Astrocyte (in vitro differentiated cells and primary cell): ENCODE measurements around the gene YPEL1. TPM values are rescaled to one million over a fixed set of nuclear protein-coding genes. Genes with fewer than 3 reads are reported as not detected.

Experiments
- DNase-seq: peaks from one replicate; pipeline ENCODE4 v3.0.0-alpha.2; 2010; ENCODE audit warnings: low read depth
- FAIRE-seq: peaks from 2 replicates; lab custom pipeline; 2011; peaks lifted over from hg19 to GRCh38; lab: Jason Lieb, UNC
- H2AFZ ChIP-seq: 2 replicates; pipeline ENCODE4 v1.6.0; 2012; ENCODE audit warnings: low read depth, low read length, inconsistent platforms
- H3K27ac ChIP-seq: 2 replicates; pipeline ENCODE4 v1.5.1; 2011; ENCODE audit warnings: low read depth, low read length, inconsistent platforms
- H3K27me3 ChIP-seq: 2 replicates; pipeline ENCODE4 v1.6.0; 2011; ENCODE audit warnings: low read length, inconsistent platforms; ENCODE audit not compliant: insufficient read depth
- H3K36me3 ChIP-seq: 2 replicates; pipeline ENCODE4 v1.5.1; 2011; ENCODE audit warnings: low read length, inconsistent platforms; ENCODE audit not compliant: insufficient read depth
- H3K4me1 ChIP-seq: 2 replicates; pipeline ENCODE4 v1.5.1; 2011; ENCODE audit warnings: low read length, inconsistent platforms; ENCODE audit not compliant: insufficient read depth
- H3K4me2 ChIP-seq: 2 replicates; pipeline ENCODE4 v1.6.0; 2012; ENCODE audit warnings: low read length, inconsistent platforms
- H3K4me3 ChIP-seq: 2 replicates; pipeline ENCODE4 v1.5.1; 2011; ENCODE audit warnings: low read depth, mild to moderate bottlenecking, low read length, inconsistent platforms; ENCODE audit not compliant: insufficient read depth
- H3K79me2 ChIP-seq: 2 replicates; pipeline ENCODE4 v1.6.0; 2012; ENCODE audit warnings: mild to moderate bottlenecking, low read length, inconsistent platforms; ENCODE audit not compliant: insufficient read depth
- H3K9ac ChIP-seq: 2 replicates; pipeline ENCODE4 v1.6.0; 2012; ENCODE audit warnings: mild to moderate bottlenecking, low read length, inconsistent platforms
- H3K9me3 ChIP-seq: 2 replicates; pipeline ENCODE4 v1.5.1; 2012; ENCODE audit warnings: low read depth, mild to moderate bottlenecking, low read length, inconsistent platforms; ENCODE audit not compliant: insufficient read depth
- H4K20me1 ChIP-seq: 2 replicates; pipeline ENCODE4 v1.6.0; 2012; ENCODE audit warnings: low read length, inconsistent platforms; ENCODE audit not compliant: insufficient read depth
- H3K27ac Mint-ChIP-seq: one replicate; pipeline ENCODE4 v1.8.0; 2021; ENCODE audit warnings: mild to moderate bottlenecking, mixed read lengths; ENCODE audit not compliant: unreplicated experiment
- H3K27me3 Mint-ChIP-seq: one replicate; pipeline ENCODE4 v1.8.0; 2021; ENCODE audit warnings: low read depth, mixed read lengths; ENCODE audit not compliant: unreplicated experiment
- H3K36me3 Mint-ChIP-seq: one replicate; pipeline ENCODE4 v1.8.0; 2021; ENCODE audit warnings: low read depth, mixed read lengths; ENCODE audit not compliant: unreplicated experiment
- H3K4me1 Mint-ChIP-seq: one replicate; pipeline ENCODE4 v1.8.0; 2021; ENCODE audit warnings: low read depth, mixed read lengths; ENCODE audit not compliant: unreplicated experiment
- H3K4me3 Mint-ChIP-seq: one replicate; pipeline ENCODE4 v1.8.0; 2021; ENCODE audit warnings: mild to moderate bottlenecking, moderate library complexity, mixed read lengths; ENCODE audit not compliant: unreplicated experiment
- H3K9me3 Mint-ChIP-seq: one replicate; pipeline ENCODE4 v1.8.0; 2021; ENCODE audit warnings: mild to moderate bottlenecking, mixed read lengths; ENCODE audit not compliant: unreplicated experiment
- EZH2 ChIP-seq: IDR thresholded peaks from 2 replicates; pipeline ENCODE4 v1.6.1; 2012; ENCODE audit warnings: mild to moderate bottlenecking, low read length, inconsistent platforms; ENCODE audit not compliant: insufficient read depth
- total RNA-seq: library from RNA; stranded (reverse); gene quantifications from 2 replicates; pipeline ENCODE4 v1.2.1, GENCODE V29; 2021
- TF ChIP-seq, protein P1 (sequence below): IDR thresholded peaks from 2 replicates; pipeline ENCODE4 v1.5.1; 2011; ENCODE audit warnings: low read depth, mild to moderate bottlenecking, inconsistent platforms, low read length, moderate library complexity; ENCODE audit not compliant: insufficient read depth

The YPEL1 gene
- total RNA-seq, 1 donor from 2014 or later, result 0.86 TPM

DNA sequence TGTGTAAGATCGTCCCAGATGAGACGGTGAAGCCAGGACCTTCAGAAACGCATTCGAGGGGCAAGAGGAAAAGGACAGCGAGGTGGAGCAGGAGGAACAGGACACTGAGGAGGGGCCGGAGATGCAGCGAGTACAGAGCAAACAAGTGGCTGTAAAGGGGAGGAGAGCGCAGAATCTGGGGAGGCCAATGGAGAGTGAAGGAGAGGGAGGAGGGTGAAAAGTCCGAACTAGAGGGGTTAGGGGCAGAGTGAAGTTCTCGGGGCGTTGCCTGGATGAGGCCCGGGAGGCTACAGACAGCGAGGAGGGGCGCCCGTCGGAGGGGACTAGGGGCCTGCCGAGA is 78.6 kb downstream of the YPEL1 start:
- peak overlapping the region; percentile 75 for H2AFZ ChIP-seq
- FAIRE-seq (no peak), DNase-seq (no peak)
- Mint-ChIP-seq H3K27me3 (peaks cover 16% of the 10 kb centered on the region), H3K9me3 (no peaks in the 10 kb centered on the region), H3K36me3 (no peaks in the 10 kb centered on the region), H3K4me3 (peak overlapping the region; percentile 74), H3K4me1 (no peaks in the 10 kb centered on the region), H3K27ac (peak overlapping the region; percentile 3)
- H3K36me3 ChIP-seq, result peaks cover 3% of the 10 kb centered on the region
- H3K9me3 ChIP-seq, result no peaks in the 10 kb centered on the region
- peaks cover 15% of the 10 kb centered on the region for H3K4me1 ChIP-seq
- no peaks in the 10 kb centered on the region for H4K20me1 ChIP-seq
- no peak overlapping the region for H3K27ac ChIP-seq
- no peak for TF ChIP-seq EZH2
- TF ChIP-seq, protein P1, sequence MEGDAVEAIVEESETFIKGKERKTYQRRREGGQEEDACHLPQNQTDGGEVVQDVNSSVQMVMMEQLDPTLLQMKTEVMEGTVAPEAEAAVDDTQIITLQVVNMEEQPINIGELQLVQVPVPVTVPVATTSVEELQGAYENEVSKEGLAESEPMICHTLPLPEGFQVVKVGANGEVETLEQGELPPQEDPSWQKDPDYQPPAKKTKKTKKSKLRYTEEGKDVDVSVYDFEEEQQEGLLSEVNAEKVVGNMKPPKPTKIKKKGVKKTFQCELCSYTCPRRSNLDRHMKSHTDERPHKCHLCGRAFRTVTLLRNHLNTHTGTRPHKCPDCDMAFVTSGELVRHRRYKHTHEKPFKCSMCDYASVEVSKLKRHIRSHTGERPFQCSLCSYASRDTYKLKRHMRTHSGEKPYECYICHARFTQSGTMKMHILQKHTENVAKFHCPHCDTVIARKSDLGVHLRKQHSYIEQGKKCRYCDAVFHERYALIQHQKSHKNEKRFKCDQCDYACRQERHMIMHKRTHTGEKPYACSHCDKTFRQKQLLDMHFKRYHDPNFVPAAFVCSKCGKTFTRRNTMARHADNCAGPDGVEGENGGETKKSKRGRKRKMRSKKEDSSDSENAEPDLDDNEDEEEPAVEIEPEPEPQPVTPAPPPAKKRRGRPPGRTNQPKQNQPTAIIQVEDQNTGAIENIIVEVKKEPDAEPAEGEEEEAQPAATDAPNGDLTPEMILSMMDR, result no peak
- no peaks in the 10 kb centered on the region for H3K27me3 ChIP-seq
- peak overlapping the region; percentile 54 for H3K4me3 ChIP-seq
- peak overlapping the region; percentile 86 for H3K4me2 ChIP-seq
- peaks cover 17% of the 10 kb centered on the region for H3K79me2 ChIP-seq
- H3K9ac ChIP-seq, result peak overlapping the region; percentile 0

DNA sequence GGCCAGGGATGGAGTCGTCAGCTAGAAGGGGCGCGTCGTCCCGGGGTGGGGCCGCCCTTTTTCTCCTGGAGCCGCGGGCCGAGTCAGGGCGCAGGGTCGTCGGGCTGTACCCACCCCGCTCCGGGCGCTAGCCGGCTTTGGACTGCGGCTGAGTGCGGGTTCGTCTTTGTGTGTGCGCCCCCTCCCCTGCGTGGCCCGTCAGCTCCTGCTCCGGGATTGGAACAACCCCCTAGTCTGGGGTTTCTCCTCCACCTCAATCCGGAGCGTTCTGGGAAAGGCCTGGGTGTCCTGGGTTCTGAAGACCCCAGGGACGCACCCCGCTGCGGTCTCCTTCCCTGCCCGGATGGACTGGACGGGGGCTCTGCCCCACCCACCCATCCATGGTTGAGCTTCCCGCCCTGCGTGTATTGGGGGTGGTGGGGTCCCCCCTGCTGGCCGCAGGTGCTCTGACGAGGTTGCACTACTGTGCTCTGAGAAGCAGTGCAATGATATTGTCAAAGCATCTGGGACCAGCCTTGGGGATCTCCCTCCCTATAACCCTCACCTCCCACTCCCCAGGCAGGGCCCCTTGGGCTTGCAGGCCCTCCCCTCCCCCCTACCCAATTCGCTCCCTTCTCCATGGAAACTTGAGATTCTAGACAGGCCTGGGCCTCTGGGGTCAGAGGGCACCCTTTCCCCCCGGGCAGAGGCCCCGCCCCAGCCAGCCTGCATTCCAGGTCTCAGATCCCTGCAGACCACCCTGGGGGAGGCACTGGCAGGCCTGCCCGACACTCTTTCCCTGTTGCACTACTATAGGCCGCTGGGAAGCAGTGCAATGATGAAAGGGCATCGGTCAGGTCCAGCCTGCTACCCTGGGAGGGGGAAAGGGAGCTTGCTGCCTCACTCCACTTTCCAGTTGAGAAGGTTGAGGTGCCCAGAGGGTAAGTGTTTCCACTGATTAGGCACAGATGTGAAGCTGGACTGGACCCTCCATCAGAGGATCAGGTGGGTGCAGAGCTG is 82.7 kb downstream of the YPEL1 start:
- TF ChIP-seq, protein P1, result no peak
- no peak for TF ChIP-seq EZH2
- FAIRE-seq, result no peak

More for the DNA sequence above, 82.7 kb downstream of the YPEL1 start:
- H3K79me2 ChIP-seq, result peaks cover 17% of the 10 kb centered on the region
- peaks cover 8% of the 10 kb centered on the region for H3K36me3 ChIP-seq
- Mint-ChIP-seq H3K4me1 (no peaks in the 10 kb centered on the region), H3K9me3 (no peaks in the 10 kb centered on the region), H3K36me3 (no peaks in the 10 kb centered on the region), H3K27me3 (peaks cover 4% of the 10 kb centered on the region), H3K27ac (no peak overlapping the region), H3K4me3 (peak overlapping the region; percentile 90)
- peak overlapping the region; percentile 66 for H2AFZ ChIP-seq
- H3K9me3 ChIP-seq, result no peaks in the 10 kb centered on the region
- no peak for DNase-seq
- H4K20me1 ChIP-seq, result peaks cover 6% of the 10 kb centered on the region
- no peaks in the 10 kb centered on the region for H3K27me3 ChIP-seq
- H3K9ac ChIP-seq, result peak overlapping the region; percentile 78
- peak overlapping the region; percentile 89 for H3K4me2 ChIP-seq
- H3K4me1 ChIP-seq, result peaks cover 24% of the 10 kb centered on the region
- peak overlapping the region; percentile 51 for H3K27ac ChIP-seq
- peak overlapping the region; percentile 75 for H3K4me3 ChIP-seq
